A673 (cell line): Measurements from ENCODE around the gene FAM83G.

ENCODE experiments used
- CTCF ChIP-seq: fragments of 300-800, 200-600 bp; sonication (generic); conservative IDR thresholded peaks from 2 replicates; pipeline ENCODE4 v1.5.1; 2017; ENCODE audit warnings: low read depth, mild to moderate bottlenecking, antibody characterized with exemption, low read length, moderate library complexity, mixed read lengths
- EZH2 ChIP-seq: fragments of 200-600 bp; sonication (generic); IDR thresholded peaks from 2 replicates; pipeline ENCODE4 v1.6.1; 2017; ENCODE audit warnings: borderline replicate concordance, low read depth, mild to moderate bottlenecking, mixed read lengths, antibody characterized with exemption, low read length; ENCODE audit not compliant: poor library complexity, severe bottlenecking

- TF ChIP-seq EZH2 = no peak
- TF ChIP-seq CTCF = no peak
Observed at GRCh38 chr17:19019041-19019941, 14.7 kb upstream of the FAM83G start.
